K562 (cell line): ENCODE data around the gene WDR70. TPM values are rescaled to one million over a fixed set of nuclear protein-coding genes. Genes with fewer than 3 reads are reported as not detected.

ENCODE experiments used
- CBFA2T3 ChIP-seq: fragments of 450-650 bp; IDR thresholded peaks from 2 replicates; pipeline ENCODE4 v1.6.1; 2017
- HOXB6 ChIP-seq: fragments of 250-450 bp; sonication (Bioruptor Pico); IDR thresholded peaks from 2 replicates; pipeline ENCODE4 v1.5.1; 2022; ENCODE audit warnings: mild to moderate bottlenecking, borderline replicate concordance
- PHF21A ChIP-seq: fragments of 450-650 bp; IDR thresholded peaks from 2 replicates; pipeline ENCODE4 v1.6.1; 2017; ENCODE audit warnings: low read depth, borderline replicate concordance
- SNIP1 ChIP-seq: fragments of 450-650 bp; IDR thresholded peaks from 2 replicates; pipeline ENCODE4 v1.7.1; 2017; ENCODE audit warnings: low read depth, mild to moderate bottlenecking
- STAT5B ChIP-seq: fragments of 250-450 bp; sonication (Bioruptor Pico); IDR thresholded peaks from 2 replicates; pipeline ENCODE4 v1.8.0; 2021; ENCODE audit warnings: mild to moderate bottlenecking, inconsistent platforms
- ZNF436 ChIP-seq: fragments of 250-450, 450-650 bp; sonication (Bioruptor Pico); formaldehyde crosslinking; IDR thresholded peaks from 2 replicates; pipeline ENCODE4 v1.7.0; 2020; ENCODE audit warnings: mild to moderate bottlenecking
- polyA plus RNA-seq, 8 experiments: library from polyadenylated mRNA; depleted of rRNA in 4 of 8; stranded (reverse) in 5 of 8; unstranded in 3 of 8; fragments of >200 nt; fragmentation: Nextera tagmentation in 2 of 8; fragmentation: Illumina TruSeq in 1 of 8; extraction: Ambion mirVana in 2 of 8; extraction: Trizol in 1 of 8; gene quantifications; 2 replicates each; pipeline versions ENCODE4 v1.2.1 to v1.2.3, GENCODE V29; 2011 to 2014; ENCODE audit warnings: inconsistent platforms in 1 of 8, missing spikeins in 1 of 8
- total RNA-seq, 7 experiments: library from RNA; depleted of rRNA in 6 of 7; stranded (reverse); fragments of >200 nt in 6 of 7; fragmentation: Illumina TruSeq in 2 of 7; extraction: Trizol in 2 of 7; gene quantifications; 2 replicates each; pipeline versions ENCODE4 v1.2.1 to v1.2.3, GENCODE V29; 2011 to 2021; ENCODE audit warnings: low replicate concordance in 1 of 7
- TF ChIP-seq, protein P1 (sequence below): sonication (generic); formaldehyde crosslinking; IDR thresholded peaks from 2 replicates; pipeline ENCODE4 v1.8.0; 2023; ENCODE audit warnings: missing genetic modification reagents, mild to moderate bottlenecking, borderline replicate concordance
- TF ChIP-seq, protein P2 (sequence below): fragments of 250-450 bp; sonication (Bioruptor Pico); IDR thresholded peaks from 2 replicates; pipeline ENCODE4 v1.8.0; 2021; ENCODE audit warnings: borderline replicate concordance, mild to moderate bottlenecking, moderate library complexity; ENCODE audit not compliant: poor library complexity, severe bottlenecking
- TF ChIP-seq, protein P3 (sequence below): sonication (generic); formaldehyde crosslinking; IDR thresholded peaks from 2 replicates; pipeline ENCODE4 v1.8.1; 2023; ENCODE audit warnings: mild to moderate bottlenecking, missing genetic modification reagents
- TF ChIP-seq, protein P4 (sequence below): fragments of 250-450 bp; sonication (Bioruptor Pico); IDR thresholded peaks from 2 replicates; pipeline ENCODE4 v1.5.0; 2021; ENCODE audit warnings: mild to moderate bottlenecking, moderate library complexity
- TF ChIP-seq, protein P5 (sequence below): sonication (generic); formaldehyde crosslinking; IDR thresholded peaks from 2 replicates; pipeline ENCODE4 v1.8.0; 2022; ENCODE audit warnings: missing genetic modification reagents, mild to moderate bottlenecking, moderate library complexity, borderline replicate concordance

Gene WDR70
- total and polyA plus RNA-seq, 9 of the 15 experiments (the other 6 are each of a cell fraction or from before 2014, with no cell fraction given), result 16.8 to 46.6 (median 38.8) TPM

DNA sequence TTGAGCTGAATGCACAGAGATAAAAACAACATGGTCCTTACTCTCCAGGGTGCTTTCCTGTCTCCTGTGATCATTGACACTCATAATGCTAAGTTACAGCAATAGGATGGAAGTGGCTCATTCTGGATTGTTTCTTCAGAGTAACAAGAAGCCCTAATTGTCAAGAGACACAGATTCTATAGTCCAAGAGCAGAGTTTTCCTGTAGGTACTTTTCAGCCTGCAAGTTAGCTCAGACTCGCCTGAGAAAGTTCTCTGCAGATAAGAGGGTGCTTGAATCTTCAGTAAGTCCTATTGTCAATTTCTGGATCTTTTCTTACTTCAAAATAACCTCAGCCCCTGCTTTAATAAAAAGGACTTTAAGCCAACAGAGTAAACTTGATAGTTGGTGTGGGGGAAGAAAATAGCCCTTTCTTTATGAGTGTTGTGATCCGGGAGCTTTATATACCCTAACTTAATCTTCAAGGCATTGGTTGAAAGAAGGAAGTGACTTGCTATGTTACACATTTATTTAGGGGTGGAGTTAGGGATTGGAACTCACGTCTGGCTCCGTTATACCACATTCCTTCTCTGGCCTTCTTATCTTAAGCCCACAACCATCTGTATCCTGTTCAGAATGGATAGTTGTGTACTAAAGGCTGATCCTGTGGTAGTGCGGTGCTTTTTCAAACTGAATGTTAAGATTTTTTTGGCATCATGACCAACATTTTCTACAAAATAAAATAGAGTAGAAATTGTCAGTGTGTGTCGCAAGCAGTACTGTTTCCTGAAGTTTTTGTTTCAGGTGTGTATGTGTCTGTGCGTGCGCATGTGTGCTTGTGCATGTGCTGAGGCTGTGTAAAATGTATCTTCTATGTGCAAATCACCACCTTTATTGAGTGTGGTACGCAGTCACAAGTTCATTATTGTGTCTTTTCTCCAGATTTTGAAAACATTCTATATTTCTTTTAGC lies 173.9 kb downstream of the WDR70 start (continued):
- TF ChIP-seq, protein P1, sequence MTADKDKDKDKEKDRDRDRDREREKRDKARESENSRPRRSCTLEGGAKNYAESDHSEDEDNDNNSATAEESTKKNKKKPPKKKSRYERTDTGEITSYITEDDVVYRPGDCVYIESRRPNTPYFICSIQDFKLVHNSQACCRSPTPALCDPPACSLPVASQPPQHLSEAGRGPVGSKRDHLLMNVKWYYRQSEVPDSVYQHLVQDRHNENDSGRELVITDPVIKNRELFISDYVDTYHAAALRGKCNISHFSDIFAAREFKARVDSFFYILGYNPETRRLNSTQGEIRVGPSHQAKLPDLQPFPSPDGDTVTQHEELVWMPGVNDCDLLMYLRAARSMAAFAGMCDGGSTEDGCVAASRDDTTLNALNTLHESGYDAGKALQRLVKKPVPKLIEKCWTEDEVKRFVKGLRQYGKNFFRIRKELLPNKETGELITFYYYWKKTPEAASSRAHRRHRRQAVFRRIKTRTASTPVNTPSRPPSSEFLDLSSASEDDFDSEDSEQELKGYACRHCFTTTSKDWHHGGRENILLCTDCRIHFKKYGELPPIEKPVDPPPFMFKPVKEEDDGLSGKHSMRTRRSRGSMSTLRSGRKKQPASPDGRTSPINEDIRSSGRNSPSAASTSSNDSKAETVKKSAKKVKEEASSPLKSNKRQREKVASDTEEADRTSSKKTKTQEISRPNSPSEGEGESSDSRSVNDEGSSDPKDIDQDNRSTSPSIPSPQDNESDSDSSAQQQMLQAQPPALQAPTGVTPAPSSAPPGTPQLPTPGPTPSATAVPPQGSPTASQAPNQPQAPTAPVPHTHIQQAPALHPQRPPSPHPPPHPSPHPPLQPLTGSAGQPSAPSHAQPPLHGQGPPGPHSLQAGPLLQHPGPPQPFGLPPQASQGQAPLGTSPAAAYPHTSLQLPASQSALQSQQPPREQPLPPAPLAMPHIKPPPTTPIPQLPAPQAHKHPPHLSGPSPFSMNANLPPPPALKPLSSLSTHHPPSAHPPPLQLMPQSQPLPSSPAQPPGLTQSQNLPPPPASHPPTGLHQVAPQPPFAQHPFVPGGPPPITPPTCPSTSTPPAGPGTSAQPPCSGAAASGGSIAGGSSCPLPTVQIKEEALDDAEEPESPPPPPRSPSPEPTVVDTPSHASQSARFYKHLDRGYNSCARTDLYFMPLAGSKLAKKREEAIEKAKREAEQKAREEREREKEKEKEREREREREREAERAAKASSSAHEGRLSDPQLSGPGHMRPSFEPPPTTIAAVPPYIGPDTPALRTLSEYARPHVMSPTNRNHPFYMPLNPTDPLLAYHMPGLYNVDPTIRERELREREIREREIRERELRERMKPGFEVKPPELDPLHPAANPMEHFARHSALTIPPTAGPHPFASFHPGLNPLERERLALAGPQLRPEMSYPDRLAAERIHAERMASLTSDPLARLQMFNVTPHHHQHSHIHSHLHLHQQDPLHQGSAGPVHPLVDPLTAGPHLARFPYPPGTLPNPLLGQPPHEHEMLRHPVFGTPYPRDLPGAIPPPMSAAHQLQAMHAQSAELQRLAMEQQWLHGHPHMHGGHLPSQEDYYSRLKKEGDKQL (CRISPR knock-in tag), result no peak
- TF ChIP-seq ZNF436 (CRISPR knock-in tag), result no peak
- TF ChIP-seq, protein P2, sequence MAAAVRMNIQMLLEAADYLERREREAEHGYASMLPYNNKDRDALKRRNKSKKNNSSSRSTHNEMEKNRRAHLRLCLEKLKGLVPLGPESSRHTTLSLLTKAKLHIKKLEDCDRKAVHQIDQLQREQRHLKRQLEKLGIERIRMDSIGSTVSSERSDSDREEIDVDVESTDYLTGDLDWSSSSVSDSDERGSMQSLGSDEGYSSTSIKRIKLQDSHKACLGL (CRISPR knock-in tag), result no peak
- no peak for TF ChIP-seq HOXB6
- peak; percentile 47; the same call in 1 of the 2 replicates for TF ChIP-seq PHF21A
- TF ChIP-seq, protein P3, sequence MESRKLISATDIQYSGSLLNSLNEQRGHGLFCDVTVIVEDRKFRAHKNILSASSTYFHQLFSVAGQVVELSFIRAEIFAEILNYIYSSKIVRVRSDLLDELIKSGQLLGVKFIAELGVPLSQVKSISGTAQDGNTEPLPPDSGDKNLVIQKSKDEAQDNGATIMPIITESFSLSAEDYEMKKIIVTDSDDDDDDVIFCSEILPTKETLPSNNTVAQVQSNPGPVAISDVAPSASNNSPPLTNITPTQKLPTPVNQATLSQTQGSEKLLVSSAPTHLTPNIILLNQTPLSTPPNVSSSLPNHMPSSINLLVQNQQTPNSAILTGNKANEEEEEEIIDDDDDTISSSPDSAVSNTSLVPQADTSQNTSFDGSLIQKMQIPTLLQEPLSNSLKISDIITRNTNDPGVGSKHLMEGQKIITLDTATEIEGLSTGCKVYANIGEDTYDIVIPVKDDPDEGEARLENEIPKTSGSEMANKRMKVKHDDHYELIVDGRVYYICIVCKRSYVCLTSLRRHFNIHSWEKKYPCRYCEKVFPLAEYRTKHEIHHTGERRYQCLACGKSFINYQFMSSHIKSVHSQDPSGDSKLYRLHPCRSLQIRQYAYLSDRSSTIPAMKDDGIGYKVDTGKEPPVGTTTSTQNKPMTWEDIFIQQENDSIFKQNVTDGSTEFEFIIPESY, result no peak
- TF ChIP-seq, protein P4, sequence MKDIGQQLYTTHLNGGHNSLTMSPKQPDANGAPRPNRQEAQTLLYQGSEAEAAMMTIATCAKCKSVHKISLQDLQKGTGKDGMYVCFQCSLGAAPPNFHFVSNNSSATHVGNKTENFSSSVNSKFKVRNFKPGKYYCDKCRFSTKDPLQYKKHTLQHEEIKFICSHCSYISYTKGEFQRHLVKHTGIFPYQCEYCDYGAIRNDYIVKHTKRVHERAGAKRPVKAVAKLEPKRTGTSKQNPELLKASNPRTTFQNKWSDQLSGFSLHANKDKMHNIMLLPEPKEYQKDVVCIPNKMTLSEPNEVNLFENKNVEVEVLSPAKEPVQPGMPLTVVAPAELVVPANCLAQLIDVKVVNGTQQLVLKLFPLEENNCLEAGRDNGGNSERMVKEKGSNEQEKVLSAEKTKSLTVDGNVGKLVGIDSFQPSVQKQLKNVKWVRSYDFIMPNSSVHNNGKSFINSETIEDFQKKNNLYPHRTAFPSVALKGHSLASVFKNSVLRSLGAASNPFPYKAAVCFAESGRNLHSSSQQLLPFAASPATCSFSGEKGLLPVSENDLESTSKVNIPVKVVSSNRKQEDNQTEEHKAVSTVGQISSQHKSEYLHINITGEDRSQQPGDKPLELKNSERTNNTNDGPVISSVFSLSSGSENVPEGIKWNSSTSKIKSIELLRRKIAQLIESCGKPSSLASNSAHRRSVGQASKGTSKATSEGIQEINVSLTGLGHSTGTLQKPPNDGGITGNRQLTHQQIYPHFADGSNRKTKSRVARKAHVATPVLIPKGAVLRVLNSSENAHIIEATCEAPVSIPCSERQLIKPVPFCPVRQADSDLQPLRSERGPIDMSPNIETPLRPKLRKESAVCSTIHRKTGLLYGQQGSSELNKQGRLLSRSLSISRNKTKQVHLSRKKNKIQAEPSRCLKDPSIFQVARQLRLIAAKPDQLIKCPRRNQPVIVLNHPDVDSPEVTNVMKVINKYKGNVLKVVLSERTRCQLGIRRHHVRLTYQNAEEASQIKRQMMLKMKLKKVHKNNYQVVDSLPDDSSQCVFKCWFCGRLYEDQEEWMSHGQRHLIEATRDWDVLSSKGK, result no peak
- no peak for TF ChIP-seq STAT5B (CRISPR knock-in tag)
- no peak for TF ChIP-seq SNIP1
- TF ChIP-seq CBFA2T3, result peak; percentile 96
- TF ChIP-seq, protein P5, sequence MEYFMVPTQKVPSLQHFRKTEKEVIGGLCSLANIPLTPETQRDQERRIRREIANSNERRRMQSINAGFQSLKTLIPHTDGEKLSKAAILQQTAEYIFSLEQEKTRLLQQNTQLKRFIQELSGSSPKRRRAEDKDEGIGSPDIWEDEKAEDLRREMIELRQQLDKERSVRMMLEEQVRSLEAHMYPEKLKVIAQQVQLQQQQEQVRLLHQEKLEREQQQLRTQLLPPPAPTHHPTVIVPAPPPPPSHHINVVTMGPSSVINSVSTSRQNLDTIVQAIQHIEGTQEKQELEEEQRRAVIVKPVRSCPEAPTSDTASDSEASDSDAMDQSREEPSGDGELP (CRISPR knock-in tag), result no peak; the same call in 1 of the 2 replicates
